K562 (cell line): Measurements from ENCODE around the gene WASF2.

Source experiments
- ELF1 ChIP-seq: fragments of 200-800 bp; sonication (Bioruptor generic); IDR thresholded peaks from 2 replicates; pipeline ENCODE4 v1.6.1; 2016; ENCODE audit warnings: missing genetic modification characterization, missing compliant biosample characterization
- HMG20B ChIP-seq: fragments of 250-450 bp; sonication (Bioruptor Pico); IDR thresholded peaks from 2 replicates; pipeline ENCODE4 v1.5.0; 2021; ENCODE audit warnings: mild to moderate bottlenecking
- JUND ChIP-seq, 2 experiments: IDR thresholded peaks; 2 replicates in 1 of 2; 3 replicates in 1 of 2; pipeline ENCODE4 v1.6.1; 2011; ENCODE audit warnings: borderline replicate concordance in 2 of 2, low read depth in 2 of 2, low read length in 2 of 2, improper control_type of control experiment in 1 of 2, missing biosample characterization in 1 of 2, missing genetic modification characterization in 1 of 2, missing genetic modification reagents in 1 of 2
- PHF21A ChIP-seq: fragments of 450-650 bp; IDR thresholded peaks from 2 replicates; pipeline ENCODE4 v1.6.1; 2017; ENCODE audit warnings: low read depth, borderline replicate concordance
- PHTF2 ChIP-seq: fragments of 250-450 bp; sonication (Bioruptor Pico); IDR thresholded peaks from 2 replicates; pipeline ENCODE4 v1.5.0; 2021; ENCODE audit warnings: mild to moderate bottlenecking
- XRCC3 ChIP-seq: fragments of 450-650 bp; IDR thresholded peaks from 2 replicates; pipeline ENCODE4 v1.6.1; 2017; ENCODE audit warnings: mild to moderate bottlenecking, moderate library complexity
- TF ChIP-seq, protein P1 (sequence below): fragments of 150-350 bp; IDR thresholded peaks from 2 replicates; pipeline ENCODE4 v1.6.1; 2014; ENCODE audit warnings: low read depth, mild to moderate bottlenecking, low read length, borderline replicate concordance
- TF ChIP-seq, protein P2 (sequence below): sonication (generic); formaldehyde crosslinking; IDR thresholded peaks from 2 replicates; pipeline ENCODE4 v1.8.1; 2022; ENCODE audit warnings: missing genetic modification reagents
- TF ChIP-seq, protein P3 (sequence below): fragments of 450-650 bp; formaldehyde crosslinking; IDR thresholded peaks from 2 replicates; pipeline ENCODE4 v1.4.0; 2022; ENCODE audit warnings: missing genetic modification characterization
- TF ChIP-seq, protein P4 (sequence below), 3 experiments: fragments of 200-800 bp in 1 of 3; fragments of 250-450 bp in 1 of 3; fragments of 450-650 bp in 1 of 3; sonication (Bioruptor Pico) in 1 of 3; sonication (Bioruptor generic) in 1 of 3; formaldehyde crosslinking in 1 of 3; IDR thresholded peaks; 2 replicates each; pipeline versions ENCODE4 v1.6.1 to v1.8.0; 2016 to 2022; ENCODE audit warnings: mild to moderate bottlenecking in 2 of 3, missing genetic modification characterization in 2 of 3, missing compliant biosample characterization in 1 of 3, moderate library complexity in 1 of 3

DNA sequence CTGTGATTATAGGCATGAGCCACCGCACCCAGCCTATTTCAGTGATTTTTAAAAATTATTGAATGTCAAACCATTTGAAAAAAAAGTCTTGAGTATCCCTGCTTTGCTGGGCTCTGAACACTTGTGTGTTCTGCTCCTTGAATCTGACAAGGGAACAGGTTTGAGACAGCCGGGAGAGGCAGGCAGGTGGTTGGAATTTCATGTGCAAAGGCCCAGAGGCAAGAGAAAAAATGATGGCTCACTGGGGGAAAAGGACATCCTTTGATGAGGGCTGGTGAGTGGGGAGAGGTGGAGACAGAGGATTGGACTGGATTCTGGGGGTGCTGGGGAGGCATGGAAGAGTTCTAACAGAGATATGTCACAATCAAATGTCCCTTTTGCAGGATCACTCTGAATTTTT is 13.1 kb upstream of the WASF2 start:
- TF ChIP-seq, protein P1, sequence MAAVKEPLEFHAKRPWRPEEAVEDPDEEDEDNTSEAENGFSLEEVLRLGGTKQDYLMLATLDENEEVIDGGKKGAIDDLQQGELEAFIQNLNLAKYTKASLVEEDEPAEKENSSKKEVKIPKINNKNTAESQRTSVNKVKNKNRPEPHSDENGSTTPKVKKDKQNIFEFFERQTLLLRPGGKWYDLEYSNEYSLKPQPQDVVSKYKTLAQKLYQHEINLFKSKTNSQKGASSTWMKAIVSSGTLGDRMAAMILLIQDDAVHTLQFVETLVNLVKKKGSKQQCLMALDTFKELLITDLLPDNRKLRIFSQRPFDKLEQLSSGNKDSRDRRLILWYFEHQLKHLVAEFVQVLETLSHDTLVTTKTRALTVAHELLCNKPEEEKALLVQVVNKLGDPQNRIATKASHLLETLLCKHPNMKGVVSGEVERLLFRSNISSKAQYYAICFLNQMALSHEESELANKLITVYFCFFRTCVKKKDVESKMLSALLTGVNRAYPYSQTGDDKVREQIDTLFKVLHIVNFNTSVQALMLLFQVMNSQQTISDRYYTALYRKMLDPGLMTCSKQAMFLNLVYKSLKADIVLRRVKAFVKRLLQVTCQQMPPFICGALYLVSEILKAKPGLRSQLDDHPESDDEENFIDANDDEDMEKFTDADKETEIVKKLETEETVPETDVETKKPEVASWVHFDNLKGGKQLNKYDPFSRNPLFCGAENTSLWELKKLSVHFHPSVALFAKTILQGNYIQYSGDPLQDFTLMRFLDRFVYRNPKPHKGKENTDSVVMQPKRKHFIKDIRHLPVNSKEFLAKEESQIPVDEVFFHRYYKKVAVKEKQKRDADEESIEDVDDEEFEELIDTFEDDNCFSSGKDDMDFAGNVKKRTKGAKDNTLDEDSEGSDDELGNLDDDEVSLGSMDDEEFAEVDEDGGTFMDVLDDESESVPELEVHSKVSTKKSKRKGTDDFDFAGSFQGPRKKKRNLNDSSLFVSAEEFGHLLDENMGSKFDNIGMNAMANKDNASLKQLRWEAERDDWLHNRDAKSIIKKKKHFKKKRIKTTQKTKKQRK, result no peak
- TF ChIP-seq ELF1 (no peak), HMG20B (CRISPR knock-in tag) (no peak), JUND (IDR thresholded peaks at IDR 0.05; ENCODE audit: borderline replicate concordance, low read depth, low read length) (no peak), JUND (tag; IDR thresholded peaks at IDR 0.05; ENCODE audit: borderline replicate concordance, low read depth, low read length) (no peak), PHTF2 (CRISPR knock-in tag) (no peak), XRCC3 (no peak), PHF21A (no peak)
- TF ChIP-seq, protein P2, sequence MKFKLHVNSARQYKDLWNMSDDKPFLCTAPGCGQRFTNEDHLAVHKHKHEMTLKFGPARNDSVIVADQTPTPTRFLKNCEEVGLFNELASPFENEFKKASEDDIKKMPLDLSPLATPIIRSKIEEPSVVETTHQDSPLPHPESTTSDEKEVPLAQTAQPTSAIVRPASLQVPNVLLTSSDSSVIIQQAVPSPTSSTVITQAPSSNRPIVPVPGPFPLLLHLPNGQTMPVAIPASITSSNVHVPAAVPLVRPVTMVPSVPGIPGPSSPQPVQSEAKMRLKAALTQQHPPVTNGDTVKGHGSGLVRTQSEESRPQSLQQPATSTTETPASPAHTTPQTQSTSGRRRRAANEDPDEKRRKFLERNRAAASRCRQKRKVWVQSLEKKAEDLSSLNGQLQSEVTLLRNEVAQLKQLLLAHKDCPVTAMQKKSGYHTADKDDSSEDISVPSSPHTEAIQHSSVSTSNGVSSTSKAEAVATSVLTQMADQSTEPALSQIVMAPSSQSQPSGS (CRISPR knock-in tag), result no peak
- TF ChIP-seq, protein P3, sequence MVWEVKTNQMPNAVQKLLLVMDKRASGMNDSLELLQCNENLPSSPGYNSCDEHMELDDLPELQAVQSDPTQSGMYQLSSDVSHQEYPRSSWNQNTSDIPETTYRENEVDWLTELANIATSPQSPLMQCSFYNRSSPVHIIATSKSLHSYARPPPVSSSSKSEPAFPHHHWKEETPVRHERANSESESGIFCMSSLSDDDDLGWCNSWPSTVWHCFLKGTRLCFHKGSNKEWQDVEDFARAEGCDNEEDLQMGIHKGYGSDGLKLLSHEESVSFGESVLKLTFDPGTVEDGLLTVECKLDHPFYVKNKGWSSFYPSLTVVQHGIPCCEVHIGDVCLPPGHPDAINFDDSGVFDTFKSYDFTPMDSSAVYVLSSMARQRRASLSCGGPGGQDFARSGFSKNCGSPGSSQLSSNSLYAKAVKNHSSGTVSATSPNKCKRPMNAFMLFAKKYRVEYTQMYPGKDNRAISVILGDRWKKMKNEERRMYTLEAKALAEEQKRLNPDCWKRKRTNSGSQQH (CRISPR knock-in tag), result no peak
- TF ChIP-seq, protein P4, sequence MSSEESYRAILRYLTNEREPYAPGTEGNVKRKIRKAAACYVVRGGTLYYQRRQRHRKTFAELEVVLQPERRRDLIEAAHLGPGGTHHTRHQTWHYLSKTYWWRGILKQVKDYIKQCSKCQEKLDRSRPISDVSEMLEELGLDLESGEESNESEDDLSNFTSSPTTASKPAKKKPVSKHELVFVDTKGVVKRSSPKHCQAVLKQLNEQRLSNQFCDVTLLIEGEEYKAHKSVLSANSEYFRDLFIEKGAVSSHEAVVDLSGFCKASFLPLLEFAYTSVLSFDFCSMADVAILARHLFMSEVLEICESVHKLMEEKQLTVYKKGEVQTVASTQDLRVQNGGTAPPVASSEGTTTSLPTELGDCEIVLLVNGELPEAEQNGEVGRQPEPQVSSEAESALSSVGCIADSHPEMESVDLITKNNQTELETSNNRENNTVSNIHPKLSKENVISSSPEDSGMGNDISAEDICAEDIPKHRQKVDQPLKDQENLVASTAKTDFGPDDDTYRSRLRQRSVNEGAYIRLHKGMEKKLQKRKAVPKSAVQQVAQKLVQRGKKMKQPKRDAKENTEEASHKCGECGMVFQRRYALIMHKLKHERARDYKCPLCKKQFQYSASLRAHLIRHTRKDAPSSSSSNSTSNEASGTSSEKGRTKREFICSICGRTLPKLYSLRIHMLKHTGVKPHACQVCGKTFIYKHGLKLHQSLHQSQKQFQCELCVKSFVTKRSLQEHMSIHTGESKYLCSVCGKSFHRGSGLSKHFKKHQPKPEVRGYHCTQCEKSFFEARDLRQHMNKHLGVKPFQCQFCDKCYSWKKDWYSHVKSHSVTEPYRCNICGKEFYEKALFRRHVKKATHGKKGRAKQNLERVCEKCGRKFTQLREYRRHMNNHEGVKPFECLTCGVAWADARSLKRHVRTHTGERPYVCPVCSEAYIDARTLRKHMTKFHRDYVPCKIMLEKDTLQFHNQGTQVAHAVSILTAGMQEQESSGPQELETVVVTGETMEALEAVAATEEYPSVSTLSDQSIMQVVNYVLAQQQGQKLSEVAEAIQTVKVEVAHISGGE (CRISPR knock-in tag; IDR thresholded peaks at IDR 0.05), result no peak
